ENCODE data around the gene RAB8B.
"Not testable (repeated sequence)": the region's sequence is repeated elsewhere in the genome, so short reads cannot be mapped to it uniquely, and the experiment has no call there.

RAB8B gene

GRCh38 chr15:63186065-63186464 lies 3.3 kb upstream of the RAB8B start:
- no peak for DNase-seq

- DNase-seq, result no peak
Observed at GRCh38 chr15:63187589-63188226, 1.7 kb upstream of the RAB8B start.

GRCh38 chr15:63188247-63188925 lies 1.0 kb upstream of the RAB8B start:
- DNase-seq, result no peak

GRCh38 chr15:63189941-63190768 lies 749 bp downstream of the RAB8B start:
- peak; percentile 33 to 64 for DNase-seq

- DNase-seq, result peak; percentile 24 to 57
Observed at GRCh38 chr15:63190769-63191649, 1.6 kb downstream of the RAB8B start.

GRCh38 chr15:63191895-63192618 lies 2.7 kb downstream of the RAB8B start:
- DNase-seq, result peak in 1 of 2 donors; percentile 36

- no peak for DNase-seq
Observed at GRCh38 chr15:63192619-63193206, 3.3 kb downstream of the RAB8B start.

GRCh38 chr15:63194302-63194701 lies 4.9 kb downstream of the RAB8B start:
- DNase-seq, result no peak

GRCh38 chr15:63194880-63195568 lies 5.6 kb downstream of the RAB8B start:
- no peak for DNase-seq

GRCh38 chr15:63195569-63196015 lies 6.2 kb downstream of the RAB8B start:
- DNase-seq, result no peak

GRCh38 chr15:63196842-63197241 lies 7.4 kb downstream of the RAB8B start:
- DNase-seq, result no peak

GRCh38 chr15:63197626-63198025 lies 8.2 kb downstream of the RAB8B start:
- no peak for DNase-seq

GRCh38 chr15:63198371-63199250 lies 9.2 kb downstream of the RAB8B start:
- DNase-seq, result no peak

GRCh38 chr15:63200464-63201249 lies 11.3 kb downstream of the RAB8B start:
- DNase-seq, result no peak

GRCh38 chr15:63202861-63203260 lies 13.5 kb downstream of the RAB8B start:
- DNase-seq, result no peak

- peak; percentile 33 to 38 for DNase-seq
Observed at GRCh38 chr15:63203451-63204090, 14.2 kb downstream of the RAB8B start.

- DNase-seq, result no peak
Observed at GRCh38 chr15:63206079-63206478, 16.7 kb downstream of the RAB8B start.

GRCh38 chr15:63208824-63209223 lies 19.4 kb downstream of the RAB8B start:
- DNase-seq, result not testable (repeated sequence)

All from inflammatory macrophage (primary cell).